Esophagus squamous epithelium (tissue), 4 donors: ENCODE results near the gene GPN2.

Experiments
- POLR2A ChIP-seq, 4 donors: fragments of 450-650 bp; IDR thresholded peaks; one replicate each; pipeline ENCODE4 v1.6.1; 2017; ENCODE audit warnings: antibody characterized with exemption in 4 of 4, mild to moderate bottlenecking in 4 of 4, moderate library complexity in 3 of 4
- TF ChIP-seq, protein P1 (sequence below), 6 experiments: fragments of 450-650 bp in 4 of 6; fragments of 200-600 bp in 2 of 6; sonication (generic) in 2 of 6; IDR thresholded peaks; one replicate each; pipeline ENCODE4 v1.5.1; 2016 to 2019; ENCODE audit warnings: antibody characterized with exemption in 6 of 6, mild to moderate bottlenecking in 4 of 6, moderate library complexity in 4 of 6

DNA sequence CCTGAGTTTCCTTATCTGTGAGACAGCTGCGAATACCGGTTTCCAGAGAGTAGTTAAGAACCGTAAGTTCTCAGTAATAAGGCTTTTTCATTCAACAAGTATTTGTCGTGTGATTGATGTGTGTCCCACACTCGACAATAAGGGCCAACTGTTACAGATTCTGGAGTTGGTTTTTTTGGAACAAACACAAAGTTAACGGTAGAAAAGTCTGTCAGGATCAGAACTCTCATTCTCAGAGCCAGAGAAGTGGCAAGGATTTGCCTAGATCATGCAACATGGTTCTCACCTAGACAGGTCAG, 32.3 kb upstream of the GPN2 start:
- TF ChIP-seq, protein P1, sequence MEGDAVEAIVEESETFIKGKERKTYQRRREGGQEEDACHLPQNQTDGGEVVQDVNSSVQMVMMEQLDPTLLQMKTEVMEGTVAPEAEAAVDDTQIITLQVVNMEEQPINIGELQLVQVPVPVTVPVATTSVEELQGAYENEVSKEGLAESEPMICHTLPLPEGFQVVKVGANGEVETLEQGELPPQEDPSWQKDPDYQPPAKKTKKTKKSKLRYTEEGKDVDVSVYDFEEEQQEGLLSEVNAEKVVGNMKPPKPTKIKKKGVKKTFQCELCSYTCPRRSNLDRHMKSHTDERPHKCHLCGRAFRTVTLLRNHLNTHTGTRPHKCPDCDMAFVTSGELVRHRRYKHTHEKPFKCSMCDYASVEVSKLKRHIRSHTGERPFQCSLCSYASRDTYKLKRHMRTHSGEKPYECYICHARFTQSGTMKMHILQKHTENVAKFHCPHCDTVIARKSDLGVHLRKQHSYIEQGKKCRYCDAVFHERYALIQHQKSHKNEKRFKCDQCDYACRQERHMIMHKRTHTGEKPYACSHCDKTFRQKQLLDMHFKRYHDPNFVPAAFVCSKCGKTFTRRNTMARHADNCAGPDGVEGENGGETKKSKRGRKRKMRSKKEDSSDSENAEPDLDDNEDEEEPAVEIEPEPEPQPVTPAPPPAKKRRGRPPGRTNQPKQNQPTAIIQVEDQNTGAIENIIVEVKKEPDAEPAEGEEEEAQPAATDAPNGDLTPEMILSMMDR (IDR thresholded peaks at IDR 0.05): no peak
- TF ChIP-seq POLR2A (IDR thresholded peaks at IDR 0.05): no peak
